ENCODE data around the gene MMADHC. TPM values are rescaled to one million over a fixed set of nuclear protein-coding genes. Genes with fewer than 3 reads are reported as not detected.

Gene MMADHC
- polyA plus RNA-seq (ENCODE audit: insufficient read length in 10 of 10): 100 to 1,000 TPM in 6 of 10 donors, 10 to 100 TPM in 4; 80.4 to 130 (median 104) TPM
- long read RNA-seq, donor 1, transcript MMADHC-201 (8 exons, 1,436 nt): major isoform, 41 of 50 reads
- long read RNA-seq, donor 1, partial matches to known transcripts: 5 of 50 reads
- long read RNA-seq, donor 1, other reads (novel, unspliced or antisense): 0 of 50 reads
- long read RNA-seq, donor 2, transcript MMADHC-201 (8 exons, 1,436 nt): major isoform, 52 of 54 reads
- long read RNA-seq, donor 2, partial matches to known transcripts: 0 of 54 reads
- long read RNA-seq, donor 2, other reads (novel, unspliced or antisense): 0 of 54 reads
- long read RNA-seq, donor 3: 0 reads
- long read RNA-seq, donor 4, transcript MMADHC-201 (8 exons, 1,436 nt): major isoform, 22 of 26 reads
- long read RNA-seq, donor 4, partial matches to known transcripts: 0 of 26 reads
- long read RNA-seq, donor 4, other reads (novel, unspliced or antisense): 0 of 26 reads
- long read RNA-seq, donor 5, transcript MMADHC-201 (8 exons, 1,436 nt): major isoform, 40 of 42 reads
- long read RNA-seq, donor 5, partial matches to known transcripts: 0 of 42 reads
- long read RNA-seq, donor 5, other reads (novel, unspliced or antisense): 0 of 42 reads
- long read RNA-seq, donor 6, transcript MMADHC-201 (8 exons, 1,436 nt): major isoform, 50 of 56 reads
- long read RNA-seq, donor 6, transcript MMADHC-203 (7 exons, 1,726 nt): minor isoform, 6 of 56 reads
- long read RNA-seq, donor 6, partial matches to known transcripts: 0 of 56 reads
- long read RNA-seq, donor 6, other reads (novel, unspliced or antisense): 0 of 56 reads
- long read RNA-seq, donor 7, transcript MMADHC-201 (8 exons, 1,436 nt): major isoform, 30 of 34 reads
- long read RNA-seq, donor 7, partial matches to known transcripts: 0 of 34 reads
- long read RNA-seq, donor 7, other reads (novel, unspliced or antisense): 0 of 34 reads
- long read RNA-seq, donor 8, transcript MMADHC-201 (8 exons, 1,436 nt): major isoform, 19 of 20 reads
- long read RNA-seq, donor 8, partial matches to known transcripts: 0 of 20 reads
- long read RNA-seq, donor 8, other reads (novel, unspliced or antisense): 0 of 20 reads
- long read RNA-seq, donor 9, transcript MMADHC-201 (8 exons, 1,436 nt): major isoform, 7 of 7 reads
- long read RNA-seq, donor 9, partial matches to known transcripts: 0 of 7 reads
- long read RNA-seq, donor 9, other reads (novel, unspliced or antisense): 0 of 7 reads

- peak; percentile 96 to 98 (median 97) for DNase-seq
Observed at GRCh38 chr2:149587220-149587949, at the start of gene MMADHC. TSS of gene MMADHC (minus strand) at chr2:149587775. CDS start at chr2:149587097, 678 bp downstream.

GRCh38 chr2:149634103-149634502, 46.5 kb upstream of the MMADHC start:
- no peak for DNase-seq

- no peak for DNase-seq
Observed at GRCh38 chr2:149630445-149630844, 42.9 kb upstream of the MMADHC start.

GRCh38 chr2:149629026-149629425, 41.5 kb upstream of the MMADHC start:
- DNase-seq: no peak

GRCh38 chr2:149627111-149627801, 39.7 kb upstream of the MMADHC start:
- DNase-seq: no peak

DNA sequence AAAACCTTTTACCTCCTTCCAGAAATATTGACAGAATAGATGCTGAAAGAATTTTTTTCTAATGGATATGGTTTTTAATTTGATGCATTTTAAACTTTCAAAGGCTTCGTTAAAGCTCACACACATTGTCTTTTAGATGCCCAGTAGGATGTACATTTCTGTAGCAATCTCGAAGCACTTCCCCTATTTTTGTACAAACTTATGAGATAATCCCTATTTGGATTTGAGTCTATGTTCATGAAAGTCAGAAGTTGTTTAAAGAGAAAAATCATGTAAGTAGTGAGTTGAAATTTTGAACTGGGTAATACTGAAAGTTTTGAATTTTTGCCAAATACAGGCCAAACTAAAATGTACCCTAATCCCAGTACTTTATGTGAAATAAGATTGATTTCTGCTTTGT, 38.1 kb upstream of the MMADHC start:
- no peak for DNase-seq

DNA sequence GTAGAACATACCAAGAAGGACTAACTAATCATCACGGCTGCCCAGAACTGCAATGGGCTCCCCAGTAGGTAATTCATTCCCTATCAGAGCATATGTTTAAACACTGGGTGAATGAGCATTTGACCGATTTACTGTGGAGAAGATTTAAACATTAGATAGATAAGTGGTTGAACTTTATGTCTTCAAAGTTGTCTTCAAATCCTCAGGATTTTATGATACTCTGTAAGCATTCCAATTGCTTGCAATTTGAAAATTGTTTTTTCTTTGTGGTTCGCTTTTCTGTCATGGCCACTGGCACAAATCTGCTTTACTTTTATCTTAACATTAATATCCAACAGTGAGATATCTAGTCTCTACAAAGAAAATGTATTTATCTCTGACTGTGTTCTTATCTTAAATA, 37.7 kb upstream of the MMADHC start:
- DNase-seq: no peak

GRCh38 chr2:149622343-149622742, 34.8 kb upstream of the MMADHC start:
- no peak for DNase-seq

GRCh38 chr2:149617476-149617875, 29.9 kb upstream of the MMADHC start:
- DNase-seq: no peak

- no peak for DNase-seq
Observed at GRCh38 chr2:149616681-149617456, 29.3 kb upstream of the MMADHC start.

DNA sequence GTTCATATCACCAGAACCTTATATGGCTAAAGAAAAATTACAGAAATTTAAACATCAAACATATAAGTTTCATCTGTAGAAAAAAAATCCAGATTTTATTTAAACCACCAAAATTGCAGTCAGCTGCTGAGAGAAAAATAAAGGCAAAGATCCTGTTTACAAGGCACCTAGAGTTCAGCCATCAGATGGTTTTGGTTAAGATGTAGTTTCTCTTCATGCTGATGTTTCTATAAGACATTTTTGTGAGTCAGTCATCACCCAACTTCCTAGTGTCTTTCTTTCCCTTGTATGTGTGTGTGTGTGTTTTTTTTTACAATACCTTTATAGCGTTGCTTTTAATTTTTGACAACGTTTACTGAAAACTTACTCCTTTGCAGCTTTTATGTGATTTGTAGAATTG, 26.1 kb upstream of the MMADHC start:
- DNase-seq: no peak

- peak in 1 of 3 donors; percentile 46 for DNase-seq
Observed at GRCh38 chr2:149612122-149612521, 24.5 kb upstream of the MMADHC start.

DNA sequence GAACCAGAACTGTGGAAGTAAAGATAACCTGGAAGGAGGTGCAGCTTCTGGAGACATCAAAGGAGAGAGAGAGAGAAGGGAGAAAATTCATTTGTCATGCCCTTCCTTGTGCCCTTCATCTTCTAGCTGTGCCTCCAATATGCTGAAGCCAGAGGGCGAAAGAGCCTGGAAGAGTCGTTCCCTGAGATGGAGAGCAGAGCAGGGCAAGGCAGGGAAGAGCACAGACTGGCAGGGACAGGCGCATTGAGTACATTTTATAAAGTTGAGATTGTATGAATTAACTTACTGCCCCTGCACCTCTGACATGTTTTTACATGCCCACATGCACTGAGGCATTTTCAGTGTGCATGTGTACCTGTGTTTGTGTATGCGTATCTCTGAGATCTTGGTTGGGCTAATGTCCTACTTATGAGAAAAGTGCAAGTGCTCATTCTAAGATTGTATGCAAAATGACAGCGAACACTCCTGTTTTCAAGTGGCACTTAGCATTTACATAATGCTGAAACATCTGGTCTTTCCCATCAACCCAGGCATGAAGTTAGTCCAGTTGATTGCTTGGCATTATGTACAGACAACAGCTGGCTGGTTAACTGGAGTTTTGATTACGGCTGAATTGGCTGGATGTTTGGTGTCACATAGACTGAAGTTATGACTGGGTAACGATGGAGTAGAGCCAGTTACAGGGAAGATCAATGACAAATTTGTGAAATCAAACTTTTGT, 23.7 kb upstream of the MMADHC start:
- DNase-seq: peak in 2 of 3 donors; percentile 37 to 65

- no peak for DNase-seq
Observed at GRCh38 chr2:149606251-149606811, 18.8 kb upstream of the MMADHC start.

DNA sequence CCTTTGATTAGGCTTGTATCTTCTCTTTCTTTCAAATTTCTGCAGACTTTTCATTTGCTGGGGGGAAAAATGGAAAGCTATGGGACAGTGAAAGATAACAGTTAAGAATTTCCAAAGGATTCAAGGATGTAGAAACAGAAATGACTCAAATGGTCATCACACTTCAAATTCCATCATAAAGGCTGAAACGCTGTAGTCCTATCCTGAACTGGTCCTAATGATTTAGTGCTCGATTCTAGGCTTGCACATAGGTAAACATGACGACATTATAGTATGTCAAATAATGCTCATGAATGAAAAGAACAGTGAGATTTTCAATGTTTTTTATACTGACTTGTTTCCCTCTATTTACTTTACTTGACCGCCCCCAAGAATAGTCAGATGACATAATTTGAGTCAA, 15.7 kb upstream of the MMADHC start:
- no peak for DNase-seq

GRCh38 chr2:149601141-149601796, 13.7 kb upstream of the MMADHC start:
- DNase-seq: no peak

DNA sequence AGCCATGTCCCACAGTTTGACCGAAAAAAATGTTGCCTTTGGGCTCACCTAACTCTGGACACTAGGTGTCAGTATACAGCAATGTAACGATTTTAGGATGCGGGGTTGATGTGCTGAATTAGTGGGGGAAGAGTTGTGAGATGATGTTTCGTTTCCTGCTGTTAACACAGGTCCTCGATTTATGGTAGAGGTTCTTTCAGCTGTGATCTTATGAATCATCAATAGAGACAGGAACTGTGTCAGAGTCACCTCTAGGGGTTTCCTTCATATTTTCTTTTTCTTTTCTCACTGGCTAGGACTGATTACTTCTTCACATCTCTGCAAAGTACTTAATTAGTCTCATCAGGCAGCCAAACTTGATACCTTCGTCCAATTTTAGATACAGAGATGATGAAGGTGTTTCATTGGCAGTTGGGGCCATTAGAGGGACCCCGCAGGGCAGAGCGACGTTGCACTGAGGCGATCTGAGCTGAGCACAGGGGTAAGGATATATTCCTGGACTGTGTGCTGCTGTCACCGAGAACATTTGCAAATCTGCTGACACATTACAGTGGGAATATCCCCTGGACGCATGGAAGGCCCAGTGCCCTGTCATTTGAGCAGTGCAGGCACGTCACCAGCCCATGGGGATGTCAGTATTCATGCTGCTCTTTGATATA, 10.2 kb upstream of the MMADHC start:
- peak; percentile 82 to 91 (median 91) for DNase-seq

All from muscle of back (tissue), 13 donors.